HEK293 (cell line): ENCODE results near the gene SLC22A14.

ENCODE experiments used
- CTCF ChIA-PET: fragments of 350-600 bp; formaldehyde crosslinking; extraction: SDS; loops from one replicate; lab custom pipeline; 2021; ENCODE audit warnings: antibody characterized with exemption; lab: Yijun Ruan, JAX
- POLR2A ChIA-PET: fragments of 300-600 bp; formaldehyde crosslinking; extraction: SDS; loops from one replicate; lab custom pipeline; 2020; ENCODE audit warnings: antibody characterized with exemption, inconsistent platforms; lab: Yijun Ruan, JAX
- H3K27ac ChIP-seq: fragments of 200-500 bp; sonication (Bioruptor generic); 2 replicates; pipeline ENCODE4 v1.5.1; 2014; ENCODE audit warnings: low read depth, low read length, control low read depth, inconsistent platforms; ENCODE audit errors: extremely low read depth
- H3K36me3 ChIP-seq, 2 experiments: fragments of 200-500 bp in 1 of 2; sonication (Bioruptor generic) in 1 of 2; 1 replicate in 1 of 2; 2 replicates in 1 of 2; pipeline ENCODE4 v1.5.1; 2014 to 2017; ENCODE audit warnings: inconsistent platforms in 2 of 2, low read length in 2 of 2; ENCODE audit not compliant: control insufficient read depth in 2 of 2, insufficient read depth in 1 of 2
- H3K4me1 ChIP-seq: fragments of 200-500 bp; sonication (Bioruptor generic); 2 replicates; pipeline ENCODE4 v1.5.1; 2014; ENCODE audit warnings: mild to moderate bottlenecking, low read length, inconsistent platforms; ENCODE audit not compliant: control insufficient read depth, insufficient read depth
- H3K4me3 ChIP-seq: 2 replicates; pipeline ENCODE4 v1.5.1; 2011; ENCODE audit warnings: low read depth, mild to moderate bottlenecking, control low read depth, low read length, moderate library complexity
- H3K9me3 ChIP-seq: fragments of 200-500 bp; sonication (Bioruptor generic); 2 replicates; pipeline ENCODE4 v1.5.1; 2014; ENCODE audit warnings: low read depth, low read length, inconsistent platforms; ENCODE audit not compliant: control insufficient read depth, insufficient read depth
- KLF16 ChIP-seq: fragments of 450-650 bp; formaldehyde crosslinking; IDR thresholded peaks from 2 replicates; pipeline ENCODE4 v1.5.1; 2017; ENCODE audit warnings: missing biosample characterization, missing genetic modification characterization
- KLF7 ChIP-seq: fragments of 450-650 bp; formaldehyde crosslinking; IDR thresholded peaks from 2 replicates; pipeline ENCODE4 v1.5.1; 2016; ENCODE audit warnings: missing biosample characterization, missing genetic modification characterization, borderline replicate concordance
- MEIS1 ChIP-seq: sonication (generic); formaldehyde crosslinking; IDR thresholded peaks from 2 replicates; pipeline ENCODE4 v1.8.1; 2022; ENCODE audit warnings: missing genetic modification reagents, mild to moderate bottlenecking, borderline replicate concordance
- PRDM4 ChIP-seq: fragments of 450-650 bp; formaldehyde crosslinking; IDR thresholded peaks from 2 replicates; pipeline ENCODE4 v1.5.1; 2017; ENCODE audit warnings: missing biosample characterization, missing genetic modification characterization
- YY1 ChIP-seq: fragments of 450-650 bp; formaldehyde crosslinking; IDR thresholded peaks from 2 replicates; pipeline ENCODE4 v1.5.1; 2018; ENCODE audit warnings: missing biosample characterization, missing genetic modification characterization
- ZBTB1 ChIP-seq: fragments of 450-650 bp; formaldehyde crosslinking; IDR thresholded peaks from 2 replicates; pipeline ENCODE4 v1.5.1; 2016; ENCODE audit warnings: missing biosample characterization, missing genetic modification characterization
- ZBTB48 ChIP-seq: fragments of 450-650 bp; formaldehyde crosslinking; IDR thresholded peaks from 2 replicates; pipeline ENCODE4 v1.5.1; 2016; ENCODE audit warnings: missing biosample characterization, missing genetic modification characterization
- ZNF114 ChIP-seq: fragments of 450-650 bp; formaldehyde crosslinking; IDR thresholded peaks from 2 replicates; pipeline ENCODE4 v1.5.0; 2017; ENCODE audit warnings: missing biosample characterization, missing genetic modification characterization
- ZNF121 ChIP-seq: fragments of 450-650 bp; formaldehyde crosslinking; IDR thresholded peaks from 2 replicates; pipeline ENCODE4 v1.5.1; 2016; ENCODE audit warnings: missing biosample characterization, missing genetic modification characterization
- ZNF138 ChIP-seq: fragments of 450-650 bp; formaldehyde crosslinking; IDR thresholded peaks from 2 replicates; pipeline ENCODE4 v1.5.1; 2016; ENCODE audit warnings: missing biosample characterization, missing genetic modification characterization, borderline replicate concordance
- ZNF16 ChIP-seq: fragments of 450-650 bp; formaldehyde crosslinking; IDR thresholded peaks from 2 replicates; pipeline ENCODE4 v1.5.1; 2016; ENCODE audit warnings: low read depth, missing biosample characterization, missing genetic modification characterization
- ZNF174 ChIP-seq: fragments of 450-650 bp; formaldehyde crosslinking; IDR thresholded peaks from 2 replicates; pipeline ENCODE4 v1.5.0; 2017; ENCODE audit warnings: missing biosample characterization, mild to moderate bottlenecking, missing genetic modification characterization
- ZNF202 ChIP-seq: fragments of 450-650 bp; formaldehyde crosslinking; IDR thresholded peaks from 2 replicates; pipeline ENCODE4 v1.5.1; 2016; ENCODE audit warnings: missing biosample characterization, missing genetic modification characterization, borderline replicate concordance
- ZNF214 ChIP-seq: fragments of 450-650 bp; formaldehyde crosslinking; IDR thresholded peaks from 2 replicates; pipeline ENCODE4 v1.5.1; 2017; ENCODE audit warnings: missing biosample characterization, mild to moderate bottlenecking, missing genetic modification characterization, borderline replicate concordance
- ZNF221 ChIP-seq: fragments of 450-650 bp; formaldehyde crosslinking; IDR thresholded peaks from 2 replicates; pipeline ENCODE4 v1.5.1; 2017; ENCODE audit warnings: missing biosample characterization, missing genetic modification characterization, borderline replicate concordance
- ZNF274 ChIP-seq, 2 experiments: fragments of 200-500 bp in 1 of 2; fragments of 450-650 bp in 1 of 2; sonication (Bioruptor generic) in 1 of 2; formaldehyde crosslinking in 1 of 2; IDR thresholded peaks; 2 replicates each; pipeline versions ENCODE4 v1.5.1 to v1.6.1; 2014 to 2016; ENCODE audit warnings: borderline replicate concordance in 1 of 2, inconsistent platforms in 1 of 2, low read length in 1 of 2, missing biosample characterization in 1 of 2, missing genetic modification characterization in 1 of 2
- ZNF426 ChIP-seq: fragments of 450-650 bp; formaldehyde crosslinking; IDR thresholded peaks from 2 replicates; pipeline ENCODE4 v1.5.1; 2017; ENCODE audit warnings: missing biosample characterization, missing genetic modification characterization, mild to moderate bottlenecking, inconsistent platforms, moderate library complexity
- ZNF544 ChIP-seq: fragments of 450-650 bp; formaldehyde crosslinking; IDR thresholded peaks from 2 replicates; pipeline ENCODE4 v1.5.0; 2017; ENCODE audit warnings: missing biosample characterization, missing genetic modification characterization
- ZNF555 ChIP-seq: fragments of 450-650 bp; formaldehyde crosslinking; conservative IDR thresholded peaks from 2 replicates; pipeline ENCODE4 v1.5.1; 2017; ENCODE audit warnings: missing biosample characterization, mild to moderate bottlenecking, missing genetic modification characterization, inconsistent platforms
- ZNF558 ChIP-seq: fragments of 450-650 bp; formaldehyde crosslinking; IDR thresholded peaks from 2 replicates; pipeline ENCODE4 v1.5.1; 2016; ENCODE audit warnings: missing biosample characterization, missing genetic modification characterization
- ZNF623 ChIP-seq: fragments of 450-650 bp; formaldehyde crosslinking; IDR thresholded peaks from 2 replicates; pipeline ENCODE4 v1.5.1; 2016; ENCODE audit warnings: missing biosample characterization, missing genetic modification characterization
- ZNF660 ChIP-seq: fragments of 450-650 bp; IDR thresholded peaks from 2 replicates; pipeline ENCODE4 v1.5.1; 2018; ENCODE audit warnings: missing biosample characterization, mild to moderate bottlenecking, missing genetic modification characterization
- ZNF791 ChIP-seq: fragments of 450-650 bp; formaldehyde crosslinking; IDR thresholded peaks from 2 replicates; pipeline ENCODE4 v1.5.1; 2016; ENCODE audit warnings: missing biosample characterization, missing genetic modification characterization
- ZNF792 ChIP-seq: fragments of 450-650 bp; formaldehyde crosslinking; IDR thresholded peaks from 2 replicates; pipeline ENCODE4 v1.5.1; 2016; ENCODE audit warnings: missing biosample characterization, missing genetic modification characterization
- ZNF830 ChIP-seq: fragments of 450-650 bp; IDR thresholded peaks from 2 replicates; pipeline ENCODE4 v1.5.0; 2018; ENCODE audit warnings: missing biosample characterization, missing genetic modification characterization, low read depth, mild to moderate bottlenecking, moderate library complexity
- TF ChIP-seq, protein P1 (sequence below): fragments of 450-650 bp; formaldehyde crosslinking; IDR thresholded peaks from 2 replicates; pipeline ENCODE4 v1.5.1; 2016; ENCODE audit warnings: missing biosample characterization, missing genetic modification characterization
- TF ChIP-seq, protein P2 (sequence below): sonication (generic); formaldehyde crosslinking; IDR thresholded peaks from 2 replicates; pipeline ENCODE4 v1.8.1; 2022; ENCODE audit warnings: mild to moderate bottlenecking, moderate library complexity, missing genetic modification reagents

SLC22A14 gene

DNA sequence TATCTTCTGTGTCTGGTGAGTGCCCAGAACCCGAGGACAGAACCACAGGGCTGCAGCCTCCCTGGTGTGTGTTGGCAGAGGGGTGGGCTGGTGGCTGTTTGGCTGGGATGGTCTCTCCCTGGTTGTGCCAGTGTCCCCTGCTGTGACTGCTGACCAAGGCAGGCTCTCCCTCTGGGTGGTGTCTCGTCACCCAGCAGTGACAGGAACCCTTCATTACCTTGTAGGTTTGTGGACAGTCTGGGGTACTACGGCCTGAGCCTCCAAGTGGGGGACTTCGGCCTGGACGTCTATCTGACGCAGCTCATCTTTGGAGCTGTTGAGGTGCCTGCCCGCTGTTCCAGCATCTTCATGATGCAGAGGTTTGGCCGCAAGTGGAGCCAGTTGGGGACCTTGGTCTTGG is 6.4 kb upstream of the SLC22A14 start:
- ChIA-PET CTCF (no interaction called here), POLR2A (no interaction called here)
- TF ChIP-seq, protein P1, sequence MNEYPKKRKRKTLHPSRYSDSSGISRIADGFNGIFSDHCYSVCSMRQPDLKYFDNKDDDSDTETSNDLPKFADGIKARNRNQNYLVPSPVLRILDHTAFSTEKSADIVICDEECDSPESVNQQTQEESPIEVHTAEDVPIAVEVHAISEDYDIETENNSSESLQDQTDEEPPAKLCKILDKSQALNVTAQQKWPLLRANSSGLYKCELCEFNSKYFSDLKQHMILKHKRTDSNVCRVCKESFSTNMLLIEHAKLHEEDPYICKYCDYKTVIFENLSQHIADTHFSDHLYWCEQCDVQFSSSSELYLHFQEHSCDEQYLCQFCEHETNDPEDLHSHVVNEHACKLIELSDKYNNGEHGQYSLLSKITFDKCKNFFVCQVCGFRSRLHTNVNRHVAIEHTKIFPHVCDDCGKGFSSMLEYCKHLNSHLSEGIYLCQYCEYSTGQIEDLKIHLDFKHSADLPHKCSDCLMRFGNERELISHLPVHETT (tag by site-specific recombination): no peak
- TF ChIP-seq ZNF792 (tag by site-specific recombination): no peak
- TF ChIP-seq ZNF174 (tag by site-specific recombination): no peak
- no peak for TF ChIP-seq ZNF660 (tag by site-specific recombination)
- TF ChIP-seq ZNF558: no peak
- no peak for TF ChIP-seq ZBTB1 (tag by site-specific recombination)
- no peak for TF ChIP-seq ZNF214 (tag by site-specific recombination)
- TF ChIP-seq ZNF426 (tag by site-specific recombination): no peak
- TF ChIP-seq, protein P2, sequence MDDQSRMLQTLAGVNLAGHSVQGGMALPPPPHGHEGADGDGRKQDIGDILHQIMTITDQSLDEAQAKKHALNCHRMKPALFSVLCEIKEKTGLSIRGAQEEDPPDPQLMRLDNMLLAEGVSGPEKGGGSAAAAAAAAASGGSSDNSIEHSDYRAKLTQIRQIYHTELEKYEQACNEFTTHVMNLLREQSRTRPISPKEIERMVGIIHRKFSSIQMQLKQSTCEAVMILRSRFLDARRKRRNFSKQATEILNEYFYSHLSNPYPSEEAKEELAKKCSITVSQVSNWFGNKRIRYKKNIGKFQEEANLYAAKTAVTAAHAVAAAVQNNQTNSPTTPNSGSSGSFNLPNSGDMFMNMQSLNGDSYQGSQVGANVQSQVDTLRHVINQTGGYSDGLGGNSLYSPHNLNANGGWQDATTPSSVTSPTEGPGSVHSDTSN (CRISPR knock-in tag): no peak
- no peak overlapping the region for H3K27ac ChIP-seq
- H3K36me3 ChIP-seq: no peaks in the 10 kb centered on the region
- no peaks in the 10 kb centered on the region for H3K4me1 ChIP-seq
- no peaks in the 10 kb centered on the region for H3K9me3 ChIP-seq
- no peak overlapping the region for H3K4me3 ChIP-seq

DNA sequence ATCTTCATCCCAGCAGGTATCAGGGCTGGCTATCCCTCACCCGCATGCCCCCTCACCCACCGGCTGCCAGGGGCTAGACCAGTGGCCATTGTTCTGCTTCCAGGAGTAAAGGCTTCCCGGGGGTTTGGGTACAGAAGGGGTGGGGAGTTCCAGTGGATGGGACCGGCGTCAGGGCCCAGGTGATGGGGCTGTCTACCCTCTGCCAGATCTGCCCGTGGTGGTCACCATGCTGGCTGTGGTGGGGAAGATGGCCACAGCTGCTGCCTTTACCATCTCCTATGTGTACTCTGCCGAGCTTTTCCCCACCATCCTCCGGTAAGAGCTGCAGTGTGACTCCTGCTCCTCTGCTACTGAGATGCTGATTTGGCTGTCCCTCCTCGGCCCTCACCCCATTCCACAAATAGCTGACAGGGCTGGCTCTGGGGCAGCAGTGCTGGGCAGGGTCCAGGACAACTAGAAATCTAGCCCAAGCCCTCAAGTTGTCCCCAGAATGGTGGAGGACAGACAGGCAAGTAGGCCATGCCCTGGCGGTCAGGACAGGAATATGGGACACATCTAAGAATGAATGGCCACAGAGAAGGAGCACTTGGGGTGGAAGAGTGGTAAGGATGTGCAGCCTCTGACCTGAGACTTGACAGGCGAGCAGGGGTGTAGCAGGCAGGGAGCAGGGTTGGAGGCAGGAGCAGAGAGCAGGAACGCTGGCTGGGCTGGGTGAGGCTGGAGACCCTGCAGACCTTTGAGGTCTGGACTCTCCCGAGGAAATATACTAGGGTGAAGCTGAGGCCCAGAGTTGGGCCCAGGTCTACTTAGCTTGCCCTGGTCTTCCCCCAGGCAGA is 5.8 kb upstream of the SLC22A14 start:
- ChIA-PET POLR2A (no interaction called here), CTCF (no interaction called here)
- no peaks in the 10 kb centered on the region for H3K9me3 ChIP-seq
- no peak overlapping the region for H3K27ac ChIP-seq
- no peaks in the 10 kb centered on the region for H3K36me3 ChIP-seq
- no peaks in the 10 kb centered on the region for H3K4me1 ChIP-seq
- no peak overlapping the region for H3K4me3 ChIP-seq
- no peak for TF ChIP-seq ZNF16
- TF ChIP-seq ZNF830 (tag by site-specific recombination): no peak
- TF ChIP-seq ZNF114: no peak
- TF ChIP-seq ZNF623 (tag by site-specific recombination): no peak
- no peak for TF ChIP-seq ZNF555 (tag by site-specific recombination)
- no peak for TF ChIP-seq ZNF274 (IDR thresholded peaks at IDR 0.05; ENCODE audit: low read length)
- no peak for TF ChIP-seq ZNF274 (tag by site-specific recombination; IDR thresholded peaks at IDR 0.05; ENCODE audit: borderline replicate concordance)
- TF ChIP-seq PRDM4: no peak
- TF ChIP-seq ZNF791: no peak
- TF ChIP-seq ZBTB48 (tag by site-specific recombination): no peak
- no peak for TF ChIP-seq ZNF221 (tag by site-specific recombination)
- no peak for TF ChIP-seq ZNF544 (tag by site-specific recombination)
- no peak for TF ChIP-seq ZNF202 (tag by site-specific recombination)
- no peak for TF ChIP-seq YY1 (tag by site-specific recombination)
- TF ChIP-seq KLF16: no peak
- no peak for TF ChIP-seq ZBTB1 (tag by site-specific recombination)
- no peak for TF ChIP-seq KLF7 (tag by site-specific recombination)
- TF ChIP-seq MEIS1 (CRISPR knock-in tag): no peak
- no peak for TF ChIP-seq ZNF138 (tag by site-specific recombination)
- TF ChIP-seq ZNF121 (tag by site-specific recombination): no peak
